K562 (cell line): ENCODE data around the gene BPI. TPM values are rescaled to one million over a fixed set of nuclear protein-coding genes. Genes with fewer than 3 reads are reported as not detected.

ENCODE experiments used
- ATF1 ChIP-seq, 2 experiments: fragments of 450-650 bp in 1 of 2; IDR thresholded peaks; 2 replicates each; pipeline ENCODE4 v1.6.1; 2016; ENCODE audit warnings: missing compliant biosample characterization in 1 of 2, missing genetic modification characterization in 1 of 2
- FOS ChIP-seq: IDR thresholded peaks from 3 replicates; pipeline ENCODE4 v1.6.1; 2011; ENCODE audit not compliant: insufficient read length; ENCODE audit errors: extremely low read depth
- HIVEP1 ChIP-seq: fragments of 250-450 bp; sonication (Bioruptor Pico); IDR thresholded peaks from 2 replicates; pipeline ENCODE4 v1.4.0; 2020; ENCODE audit warnings: mild to moderate bottlenecking
- IRF2 ChIP-seq: sonication (generic); formaldehyde crosslinking; IDR thresholded peaks from 2 replicates; pipeline ENCODE4 v1.8.1; 2022; ENCODE audit warnings: mild to moderate bottlenecking, missing genetic modification reagents
- MAFK ChIP-seq: IDR thresholded peaks from 2 replicates; pipeline ENCODE4 v1.6.1; 2011; ENCODE audit warnings: low read length, improper control_type of control experiment
- MTA3 ChIP-seq: fragments of 450-650 bp; formaldehyde crosslinking; IDR thresholded peaks from 2 replicates; pipeline ENCODE4 v1.6.1; 2017; ENCODE audit warnings: mild to moderate bottlenecking, borderline replicate concordance
- RBM17 ChIP-seq: fragments of 200-400 bp; formaldehyde crosslinking; IDR thresholded peaks from 2 replicates; pipeline ENCODE4 v1.6.1; 2017; ENCODE audit warnings: low read depth, mild to moderate bottlenecking, low read length, borderline replicate concordance
- RBM34 ChIP-seq: fragments of 200-400 bp; formaldehyde crosslinking; IDR thresholded peaks from 2 replicates; pipeline ENCODE4 v1.6.1; 2018; ENCODE audit warnings: low read length, borderline replicate concordance; ENCODE audit not compliant: insufficient read depth
- SREBF2 ChIP-seq: sonication (generic); formaldehyde crosslinking; IDR thresholded peaks from 2 replicates; pipeline ENCODE4 v1.4.0; 2020; ENCODE audit warnings: mild to moderate bottlenecking, missing genetic modification reagents
- ZNF311 ChIP-seq: fragments of 250-450 bp; sonication (Bioruptor Pico); IDR thresholded peaks from 2 replicates; pipeline ENCODE4 v1.4.0; 2020; ENCODE audit warnings: mild to moderate bottlenecking, moderate library complexity
- ZNF79 ChIP-seq: fragments of 250-450 bp; sonication (Bioruptor Pico); IDR thresholded peaks from 2 replicates; pipeline ENCODE4 v1.4.0; 2020; ENCODE audit warnings: low read depth, mild to moderate bottlenecking, moderate library complexity
- polyA plus RNA-seq, 8 experiments: library from polyadenylated mRNA; depleted of rRNA in 4 of 8; stranded (reverse) in 5 of 8; unstranded in 3 of 8; fragments of >200 nt; fragmentation: Nextera tagmentation in 2 of 8; fragmentation: Illumina TruSeq in 1 of 8; extraction: Ambion mirVana in 2 of 8; extraction: Trizol in 1 of 8; gene quantifications; 2 replicates each; pipeline versions ENCODE4 v1.2.1 to v1.2.3, GENCODE V29; 2011 to 2014; ENCODE audit warnings: inconsistent platforms in 1 of 8, missing spikeins in 1 of 8
- total RNA-seq, 7 experiments: library from RNA; depleted of rRNA in 6 of 7; stranded (reverse); fragments of >200 nt in 6 of 7; fragmentation: Illumina TruSeq in 2 of 7; extraction: Trizol in 2 of 7; gene quantifications; 2 replicates each; pipeline versions ENCODE4 v1.2.1 to v1.2.3, GENCODE V29; 2011 to 2021; ENCODE audit warnings: low replicate concordance in 1 of 7
- TF ChIP-seq, protein P1 (sequence below), 2 experiments: IDR thresholded peaks; 2 replicates each; pipeline ENCODE4 v1.6.1; 2011; ENCODE audit warnings: borderline replicate concordance in 1 of 2, control low read depth in 1 of 2, low read depth in 1 of 2, low read length in 1 of 2, mild to moderate bottlenecking in 1 of 2, mixed read lengths in 1 of 2, moderate library complexity in 1 of 2; ENCODE audit not compliant: insufficient read depth in 1 of 2, insufficient read length in 1 of 2, poor library complexity in 1 of 2, severe bottlenecking in 1 of 2; ENCODE audit errors: extremely low read depth in 1 of 2
- TF ChIP-seq, protein P2 (sequence below): sonication (generic); formaldehyde crosslinking; IDR thresholded peaks from 2 replicates; pipeline ENCODE4 v1.9.0; 2022; ENCODE audit warnings: mild to moderate bottlenecking, missing genetic modification reagents
- TF ChIP-seq, protein P3 (sequence below): conservative IDR thresholded peaks from 2 replicates; pipeline ENCODE4 v1.6.1; 2011; ENCODE audit warnings: low read depth, mild to moderate bottlenecking, low read length; ENCODE audit not compliant: control insufficient read depth
- TF ChIP-seq, protein P4 (sequence below): sonication (generic); formaldehyde crosslinking; IDR thresholded peaks from 2 replicates; pipeline ENCODE4 v1.8.0; 2022; ENCODE audit warnings: mild to moderate bottlenecking, missing genetic modification reagents, borderline replicate concordance

Gene BPI
- total and polyA plus RNA-seq, 9 of the 15 experiments (the other 6 are each of a cell fraction or from before 2014, with no cell fraction given) = not detected

DNA sequence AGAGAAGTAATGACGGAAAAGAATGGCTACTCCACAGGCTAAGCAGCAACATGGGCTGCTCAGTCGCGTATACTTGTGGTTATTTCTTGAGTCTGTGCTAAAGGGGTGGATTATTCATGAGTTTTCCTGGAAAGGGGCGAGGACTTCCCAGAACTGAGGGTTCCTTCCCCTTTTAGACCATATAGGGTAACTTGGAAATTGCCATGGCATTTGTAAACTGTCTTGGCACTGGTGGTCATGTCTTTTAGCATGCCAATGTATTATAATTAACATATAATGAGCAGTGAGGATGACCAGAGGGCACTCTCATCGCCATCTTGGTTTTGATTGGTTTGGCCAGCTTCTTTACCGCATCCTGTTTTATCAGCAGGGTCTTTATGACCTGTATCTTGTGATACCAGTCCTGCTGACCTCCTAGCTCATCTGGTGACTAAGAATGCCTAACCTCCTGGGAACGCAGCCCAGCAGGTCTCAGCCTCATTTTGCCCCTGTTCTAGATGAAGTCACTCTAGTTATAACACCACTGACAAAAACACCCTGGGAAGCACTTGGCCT lies 53.8 kb downstream of the BPI start (continued):
- TF ChIP-seq, protein P1, sequence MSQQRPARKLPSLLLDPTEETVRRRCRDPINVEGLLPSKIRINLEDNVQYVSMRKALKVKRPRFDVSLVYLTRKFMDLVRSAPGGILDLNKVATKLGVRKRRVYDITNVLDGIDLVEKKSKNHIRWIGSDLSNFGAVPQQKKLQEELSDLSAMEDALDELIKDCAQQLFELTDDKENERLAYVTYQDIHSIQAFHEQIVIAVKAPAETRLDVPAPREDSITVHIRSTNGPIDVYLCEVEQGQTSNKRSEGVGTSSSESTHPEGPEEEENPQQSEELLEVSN (IDR thresholded peaks at IDR 0.05; ENCODE audit: borderline replicate concordance in 1 of 2, extremely low read depth in 1 of 2, insufficient read depth in 1 of 2, insufficient read length in 1 of 2, low read depth in 1 of 2, low read length in 1 of 2, poor library complexity in 1 of 2, severe bottlenecking in 1 of 2) = no peak
- TF ChIP-seq FOS = no peak
- TF ChIP-seq HIVEP1 = no peak
- TF ChIP-seq MTA3 = peak; percentile 68; the same call in 1 of the 2 replicates
- TF ChIP-seq RBM34 = no peak
- TF ChIP-seq MAFK = no peak
- TF ChIP-seq, protein P2, sequence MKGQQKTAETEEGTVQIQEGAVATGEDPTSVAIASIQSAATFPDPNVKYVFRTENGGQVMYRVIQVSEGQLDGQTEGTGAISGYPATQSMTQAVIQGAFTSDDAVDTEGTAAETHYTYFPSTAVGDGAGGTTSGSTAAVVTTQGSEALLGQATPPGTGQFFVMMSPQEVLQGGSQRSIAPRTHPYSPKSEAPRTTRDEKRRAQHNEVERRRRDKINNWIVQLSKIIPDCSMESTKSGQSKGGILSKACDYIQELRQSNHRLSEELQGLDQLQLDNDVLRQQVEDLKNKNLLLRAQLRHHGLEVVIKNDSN (CRISPR knock-in tag) = no peak
- no peak for TF ChIP-seq RBM17
- TF ChIP-seq ZNF79 (CRISPR knock-in tag) = 0 out of 2 replicates have a peak, but pooled peaks have one; percentile 4
- TF ChIP-seq ZNF311 (CRISPR knock-in tag) = no peak
- TF ChIP-seq ATF1 (CRISPR knock-in tag; IDR thresholded peaks at IDR 0.05) = no peak
- peak; percentile 60 for TF ChIP-seq ATF1 (tag; IDR thresholded peaks at IDR 0.05)
- TF ChIP-seq, protein P3, sequence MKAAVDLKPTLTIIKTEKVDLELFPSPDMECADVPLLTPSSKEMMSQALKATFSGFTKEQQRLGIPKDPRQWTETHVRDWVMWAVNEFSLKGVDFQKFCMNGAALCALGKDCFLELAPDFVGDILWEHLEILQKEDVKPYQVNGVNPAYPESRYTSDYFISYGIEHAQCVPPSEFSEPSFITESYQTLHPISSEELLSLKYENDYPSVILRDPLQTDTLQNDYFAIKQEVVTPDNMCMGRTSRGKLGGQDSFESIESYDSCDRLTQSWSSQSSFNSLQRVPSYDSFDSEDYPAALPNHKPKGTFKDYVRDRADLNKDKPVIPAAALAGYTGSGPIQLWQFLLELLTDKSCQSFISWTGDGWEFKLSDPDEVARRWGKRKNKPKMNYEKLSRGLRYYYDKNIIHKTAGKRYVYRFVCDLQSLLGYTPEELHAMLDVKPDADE = no peak
- TF ChIP-seq, protein P4, sequence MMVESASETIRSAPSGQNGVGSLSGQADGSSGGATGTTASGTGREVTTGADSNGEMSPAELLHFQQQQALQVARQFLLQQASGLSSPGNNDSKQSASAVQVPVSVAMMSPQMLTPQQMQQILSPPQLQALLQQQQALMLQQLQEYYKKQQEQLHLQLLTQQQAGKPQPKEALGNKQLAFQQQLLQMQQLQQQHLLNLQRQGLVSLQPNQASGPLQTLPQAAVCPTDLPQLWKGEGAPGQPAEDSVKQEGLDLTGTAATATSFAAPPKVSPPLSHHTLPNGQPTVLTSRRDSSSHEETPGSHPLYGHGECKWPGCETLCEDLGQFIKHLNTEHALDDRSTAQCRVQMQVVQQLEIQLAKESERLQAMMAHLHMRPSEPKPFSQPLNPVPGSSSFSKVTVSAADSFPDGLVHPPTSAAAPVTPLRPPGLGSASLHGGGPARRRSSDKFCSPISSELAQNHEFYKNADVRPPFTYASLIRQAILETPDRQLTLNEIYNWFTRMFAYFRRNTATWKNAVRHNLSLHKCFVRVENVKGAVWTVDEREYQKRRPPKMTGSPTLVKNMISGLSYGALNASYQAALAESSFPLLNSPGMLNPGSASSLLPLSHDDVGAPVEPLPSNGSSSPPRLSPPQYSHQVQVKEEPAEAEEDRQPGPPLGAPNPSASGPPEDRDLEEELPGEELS (CRISPR knock-in tag) = no peak
- TF ChIP-seq IRF2 (CRISPR knock-in tag) = no peak
- no peak for TF ChIP-seq SREBF2 (CRISPR knock-in tag)
